ENCODE data around the gene PPM1B.

DNA sequence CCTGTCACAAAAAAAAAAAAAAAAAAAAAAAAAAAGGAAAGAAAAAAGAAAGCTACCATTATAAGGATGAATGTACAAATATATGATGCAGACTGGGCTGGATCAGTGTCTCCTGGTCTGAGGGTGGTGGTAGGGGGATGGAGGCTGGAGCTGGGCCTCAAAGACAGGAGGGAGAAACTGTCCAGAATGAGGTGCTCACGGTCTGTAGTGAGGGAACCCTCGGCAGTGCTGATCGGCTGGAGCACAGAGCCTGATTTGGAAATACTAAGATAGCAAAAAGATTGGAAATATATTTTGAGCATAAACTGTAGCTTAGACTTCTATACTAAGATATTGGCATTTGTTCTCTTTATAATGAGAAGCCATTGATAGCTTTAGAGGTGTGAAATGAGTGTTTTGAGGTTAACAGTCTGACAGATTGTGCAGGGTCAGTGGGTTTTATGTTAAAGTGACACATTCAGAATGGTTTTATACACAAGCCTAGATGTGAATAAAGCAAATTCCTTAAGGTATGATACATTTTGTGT lies 98.7 kb downstream of the PPM1B start:
- TF ChIP-seq, protein P1, sequence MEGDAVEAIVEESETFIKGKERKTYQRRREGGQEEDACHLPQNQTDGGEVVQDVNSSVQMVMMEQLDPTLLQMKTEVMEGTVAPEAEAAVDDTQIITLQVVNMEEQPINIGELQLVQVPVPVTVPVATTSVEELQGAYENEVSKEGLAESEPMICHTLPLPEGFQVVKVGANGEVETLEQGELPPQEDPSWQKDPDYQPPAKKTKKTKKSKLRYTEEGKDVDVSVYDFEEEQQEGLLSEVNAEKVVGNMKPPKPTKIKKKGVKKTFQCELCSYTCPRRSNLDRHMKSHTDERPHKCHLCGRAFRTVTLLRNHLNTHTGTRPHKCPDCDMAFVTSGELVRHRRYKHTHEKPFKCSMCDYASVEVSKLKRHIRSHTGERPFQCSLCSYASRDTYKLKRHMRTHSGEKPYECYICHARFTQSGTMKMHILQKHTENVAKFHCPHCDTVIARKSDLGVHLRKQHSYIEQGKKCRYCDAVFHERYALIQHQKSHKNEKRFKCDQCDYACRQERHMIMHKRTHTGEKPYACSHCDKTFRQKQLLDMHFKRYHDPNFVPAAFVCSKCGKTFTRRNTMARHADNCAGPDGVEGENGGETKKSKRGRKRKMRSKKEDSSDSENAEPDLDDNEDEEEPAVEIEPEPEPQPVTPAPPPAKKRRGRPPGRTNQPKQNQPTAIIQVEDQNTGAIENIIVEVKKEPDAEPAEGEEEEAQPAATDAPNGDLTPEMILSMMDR (IDR thresholded peaks at IDR 0.05): no peak
- TF ChIP-seq EZH2 (IDR thresholded peaks at IDR 0.05; ENCODE audit: borderline replicate concordance, insufficient read depth, low read depth, low read length, poor library complexity, severe bottlenecking): no peak
